Thoracic aorta (tissue), 2 donors: ENCODE results near the gene IL26. TPM values are rescaled to one million over a fixed set of nuclear protein-coding genes. Genes with fewer than 3 reads are reported as not detected.
"Not testable (repeated sequence)": the region's sequence is repeated elsewhere in the genome, so short reads cannot be mapped to it uniquely, and the experiment has no call there.

Experiments
- ATAC-seq: fragments of 150-250 bp; one replicate; pipeline ENCODE4 v1.8.0; 2017; ENCODE audit warnings: low read depth; ENCODE audit not compliant: insufficient number of reproducible peaks, low FRiP score
- DNase-seq: peaks from one replicate; pipeline ENCODE4 v3.0.0-alpha.2; 2020; ENCODE audit warnings: low spot score
- H3K27ac ChIP-seq, 2 donors: fragments of 200-600 bp; sonication (generic); 1 replicate in 1 of 2; 2 replicates in 1 of 2; pipeline ENCODE4 v1.5.1; 2016; ENCODE audit warnings: mild to moderate bottlenecking in 2 of 2, moderate library complexity in 2 of 2
- H3K27me3 ChIP-seq: fragments of 200-600 bp; sonication (generic); replicated peaks from 2 replicates; pipeline ENCODE4 v1.6.0; 2016; ENCODE audit warnings: mild to moderate bottlenecking; ENCODE audit not compliant: insufficient read depth
- H3K36me3 ChIP-seq: fragments of 200-600 bp; sonication (generic); one replicate; pipeline ENCODE4 v1.5.1; 2016
- H3K4me1 ChIP-seq, 2 donors: fragments of 200-600 bp; sonication (generic); 1 replicate in 1 of 2; 2 replicates in 1 of 2; pipeline versions ENCODE4 v1.5.1 to v1.6.0; 2016; ENCODE audit warnings: low read depth in 2 of 2, mild to moderate bottlenecking in 1 of 2; ENCODE audit not compliant: control insufficient read depth in 1 of 2
- H3K4me3 ChIP-seq: fragments of 200-600 bp; sonication (generic); 2 replicates; pipeline ENCODE4 v1.5.1; 2016; ENCODE audit warnings: mild to moderate bottlenecking
- H3K9me3 ChIP-seq: fragments of 200-600 bp; sonication (generic); 2 replicates; pipeline ENCODE4 v1.5.1; 2016
- CTCF ChIP-seq: fragments of 200-600 bp; sonication (generic); IDR thresholded peaks from one replicate; pipeline ENCODE4 v1.5.1; 2019; ENCODE audit warnings: antibody characterized with exemption
- total RNA-seq, 2 donors: library from RNA; depleted of rRNA; stranded (reverse); fragments of >200 nt; gene quantifications; one replicate each; pipeline versions ENCODE4 v1.1.0 to v1.2.3, GENCODE V29; 2016

Gene IL26
- total RNA-seq, 2 donors from 2014 or later, result not detected

GRCh38 chr12:68223067-68223747, 2.4 kb downstream of the IL26 start:
- peak overlapping the region; percentile 53 for H3K4me3 ChIP-seq
- H3K27ac ChIP-seq, result no peak overlapping the region

DNA sequence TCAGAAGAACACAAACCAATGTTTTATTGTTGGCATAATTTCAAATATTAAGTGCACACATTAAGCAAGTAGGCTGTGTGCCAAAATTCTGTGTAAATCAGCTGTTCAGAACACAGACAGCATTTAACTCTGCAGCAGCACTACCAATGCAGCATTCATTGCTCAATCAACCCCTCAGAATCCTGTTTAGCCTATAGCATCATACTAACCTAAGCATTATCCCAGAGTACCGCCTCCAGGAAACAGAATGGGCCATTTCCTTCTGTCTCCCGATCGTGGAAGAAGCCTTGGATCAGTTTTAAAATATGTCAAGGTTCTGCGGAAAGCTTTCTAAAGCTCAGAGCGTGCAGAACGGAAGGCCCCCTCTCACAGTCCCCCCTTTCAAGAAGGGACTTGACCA, 3.3 kb downstream of the IL26 start:
- DNase-seq (no peak), ATAC-seq (no peak)
- Histone ChIP-seq H3K27me3 (no peaks in the 10 kb centered on the region), H3K9me3 (no peaks in the 10 kb centered on the region), H3K4me1 (no peaks in the 10 kb centered on the region), H3K27ac (no peak overlapping the region), H3K4me3 (no peak overlapping the region), H3K36me3 (no peaks in the 10 kb centered on the region)
- no peak for TF ChIP-seq CTCF

More at GRCh38 chr12:68223067-68223747, 2.4 kb downstream of the IL26 start:
- TF ChIP-seq CTCF, result peak; percentile 79
- no peaks in the 10 kb centered on the region for H3K27me3 ChIP-seq
- H3K36me3 ChIP-seq, result no peaks in the 10 kb centered on the region
- peak; percentile 55 for DNase-seq
- H3K4me1 ChIP-seq, result no peaks in the 10 kb centered on the region
- H3K9me3 ChIP-seq, result no peaks in the 10 kb centered on the region
- peak; percentile 75 for ATAC-seq

DNA sequence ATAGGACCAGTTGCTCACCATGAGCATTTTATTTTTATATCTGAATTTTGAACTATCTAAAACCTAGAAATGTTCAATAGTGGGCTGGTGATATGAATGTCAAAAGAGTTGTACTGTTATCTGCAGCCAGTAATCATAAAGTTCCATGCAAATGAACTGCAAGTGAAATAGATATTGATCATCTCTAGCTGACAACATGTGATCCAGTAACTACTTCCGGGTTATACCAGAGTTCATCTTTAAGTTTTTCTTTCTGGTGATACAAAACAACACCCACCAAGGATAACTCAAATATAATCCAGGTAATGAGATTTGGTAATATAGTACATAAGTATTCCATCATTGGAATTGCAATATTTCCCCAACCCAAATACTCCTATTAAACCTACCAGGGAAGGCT, 4.1 kb downstream of the IL26 start:
- no peak overlapping the region for H3K4me3 ChIP-seq
- no peak overlapping the region for H3K27ac ChIP-seq
- H3K4me1 ChIP-seq, result no peaks in the 10 kb centered on the region
- no peaks in the 10 kb centered on the region for H3K27me3 ChIP-seq
- TF ChIP-seq CTCF, result no peak
- no peaks in the 10 kb centered on the region for H3K36me3 ChIP-seq
- DNase-seq (no peak), ATAC-seq (no peak)
- no peaks in the 10 kb centered on the region for H3K9me3 ChIP-seq

DNA sequence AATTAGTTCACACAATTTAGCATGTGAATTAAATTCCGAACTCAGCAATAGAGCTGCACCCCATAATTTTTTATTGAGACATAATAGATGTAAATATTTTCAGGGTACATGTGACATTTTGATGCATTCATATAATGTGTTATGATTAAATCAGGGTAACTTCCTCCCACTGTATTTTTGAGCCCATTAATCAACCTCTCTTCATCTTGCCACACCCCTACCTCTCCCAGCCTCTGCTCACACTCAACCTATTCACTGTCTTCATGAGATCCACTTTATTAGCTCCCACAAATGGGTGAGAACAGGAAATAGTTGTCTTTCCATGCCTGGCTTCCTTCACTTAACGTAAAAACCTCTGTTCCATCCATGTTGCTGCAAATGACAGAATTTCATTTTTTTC, 14.7 kb downstream of the IL26 start:
- no peaks in the 10 kb centered on the region for H3K36me3 ChIP-seq
- H3K27me3 ChIP-seq, result peaks cover 6% of the 10 kb centered on the region
- H3K27ac ChIP-seq, result no peak overlapping the region
- no peak overlapping the region for H3K4me3 ChIP-seq
- DNase-seq, result no peak
- no peaks in the 10 kb centered on the region for H3K4me1 ChIP-seq
- no peak for ATAC-seq
- no peak for TF ChIP-seq CTCF
- no peaks in the 10 kb centered on the region for H3K9me3 ChIP-seq

DNA sequence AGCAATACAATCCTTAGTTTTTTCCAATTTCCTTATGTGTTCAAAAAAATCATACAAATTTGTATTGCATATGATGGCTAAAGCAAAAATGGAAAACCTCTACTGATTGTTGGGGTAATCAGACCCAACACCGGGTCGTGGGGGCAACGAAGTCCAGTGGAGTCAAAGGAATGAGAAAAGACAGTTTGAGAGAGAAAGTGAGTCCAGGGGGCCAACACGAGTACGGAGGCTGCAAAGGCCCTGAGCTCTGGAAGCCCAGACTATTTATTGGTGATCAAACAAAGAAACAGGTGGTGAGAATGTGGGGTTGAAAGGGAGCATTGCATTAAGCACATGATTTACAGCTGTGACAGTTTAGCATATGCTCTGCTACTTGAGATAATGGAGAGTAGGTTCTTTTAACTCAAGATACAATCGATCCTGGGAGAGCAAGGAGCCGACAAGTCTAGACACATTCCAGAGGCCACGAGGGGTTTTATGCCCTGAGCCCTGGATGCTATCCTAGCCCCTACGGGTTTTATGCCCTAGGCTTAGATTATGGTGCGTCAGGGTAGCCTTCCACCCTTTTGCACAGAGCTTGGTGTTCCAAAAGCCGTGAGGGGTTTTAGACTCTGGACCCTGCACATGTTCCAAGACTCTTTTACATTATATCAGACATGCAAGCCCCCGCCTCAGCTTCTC, 16.4 kb downstream of the IL26 start:
- not testable (repeated sequence) for H3K27ac ChIP-seq, H3K27me3 ChIP-seq, H3K4me3 ChIP-seq, H3K36me3 ChIP-seq, H3K9me3 ChIP-seq, ATAC-seq, DNase-seq, H3K4me1 ChIP-seq
